Nephron (organoid): ENCODE measurements around the gene THSD8.

ENCODE experiments used
- H3K27ac Mint-ChIP-seq, 3 experiments: 2 replicates each; pipeline ENCODE4 v1.8.0; 2020; ENCODE audit warnings: mixed read lengths in 3 of 3, mild to moderate bottlenecking in 2 of 3, moderate library complexity in 1 of 3
- H3K27me3 Mint-ChIP-seq: 2 replicates; pipeline ENCODE4 v1.8.0; 2021; ENCODE audit warnings: low read depth, mild to moderate bottlenecking, moderate library complexity, mixed read lengths
- H3K36me3 Mint-ChIP-seq: 2 replicates; pipeline ENCODE4 v1.8.0; 2020; ENCODE audit warnings: low read depth, mixed read lengths
- H3K4me1 Mint-ChIP-seq: 2 replicates; pipeline ENCODE4 v1.8.0; 2020; ENCODE audit warnings: mixed read lengths
- H3K4me3 Mint-ChIP-seq, 3 experiments: 2 replicates each; pipeline ENCODE4 v1.8.0; 2020; ENCODE audit warnings: mild to moderate bottlenecking in 3 of 3, mixed read lengths in 3 of 3, moderate library complexity in 2 of 3
- H3K9me3 Mint-ChIP-seq: 2 replicates; pipeline ENCODE4 v1.8.0; 2020; ENCODE audit warnings: mixed read lengths
- TF ChIP-seq, protein P1 (sequence below), 3 experiments: fragments of 200-600 bp; sonication (generic); IDR thresholded peaks; one replicate each; pipeline ENCODE4 v1.5.0; 2021; ENCODE audit warnings: antibody characterized with exemption in 3 of 3; ENCODE audit not compliant: unreplicated experiment in 3 of 3

Gene THSD8

DNA sequence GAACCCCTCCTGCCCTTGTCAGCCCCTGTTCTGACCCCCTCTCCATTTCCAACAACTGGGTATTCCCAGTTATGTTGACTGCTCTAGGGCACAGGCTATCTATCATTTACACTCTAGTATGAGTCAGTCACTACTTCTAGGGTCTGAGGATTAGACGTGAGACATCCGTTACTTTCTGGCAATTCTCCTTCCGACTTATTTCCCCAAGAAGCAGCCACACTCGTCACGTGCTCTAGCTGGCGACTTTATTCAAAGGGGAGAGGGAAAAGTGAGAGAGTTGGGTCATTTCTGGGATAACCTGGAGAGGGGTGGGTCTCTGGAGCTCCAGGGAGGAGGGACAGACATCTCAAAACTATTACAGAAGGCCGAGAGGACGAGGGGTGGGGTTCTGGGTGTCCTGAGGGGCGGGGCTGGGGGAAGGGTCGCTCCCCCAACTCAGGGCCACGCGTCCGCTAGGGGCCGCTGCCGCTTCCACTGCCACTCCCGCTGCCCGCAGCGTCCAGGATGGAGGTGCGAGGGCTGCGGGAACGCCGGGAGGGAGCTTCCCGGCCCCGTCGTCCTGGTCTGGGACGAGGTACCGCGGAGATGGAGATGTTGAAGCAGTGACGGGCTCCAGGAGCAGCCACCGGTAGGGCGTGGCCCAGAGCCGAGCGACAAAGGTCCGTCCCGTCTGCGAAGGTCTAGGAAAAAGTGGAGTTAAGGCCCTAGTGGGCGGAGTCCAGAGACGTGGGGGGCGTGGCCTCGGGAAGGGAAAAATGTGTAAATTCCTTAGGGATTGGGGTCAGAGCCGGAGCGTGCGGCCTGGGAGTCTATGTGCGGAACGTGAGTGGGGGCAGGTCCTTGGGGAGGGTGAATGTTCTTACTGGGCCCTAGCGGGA, 23.6 kb downstream of the THSD8 start:
- TF ChIP-seq, protein P1, sequence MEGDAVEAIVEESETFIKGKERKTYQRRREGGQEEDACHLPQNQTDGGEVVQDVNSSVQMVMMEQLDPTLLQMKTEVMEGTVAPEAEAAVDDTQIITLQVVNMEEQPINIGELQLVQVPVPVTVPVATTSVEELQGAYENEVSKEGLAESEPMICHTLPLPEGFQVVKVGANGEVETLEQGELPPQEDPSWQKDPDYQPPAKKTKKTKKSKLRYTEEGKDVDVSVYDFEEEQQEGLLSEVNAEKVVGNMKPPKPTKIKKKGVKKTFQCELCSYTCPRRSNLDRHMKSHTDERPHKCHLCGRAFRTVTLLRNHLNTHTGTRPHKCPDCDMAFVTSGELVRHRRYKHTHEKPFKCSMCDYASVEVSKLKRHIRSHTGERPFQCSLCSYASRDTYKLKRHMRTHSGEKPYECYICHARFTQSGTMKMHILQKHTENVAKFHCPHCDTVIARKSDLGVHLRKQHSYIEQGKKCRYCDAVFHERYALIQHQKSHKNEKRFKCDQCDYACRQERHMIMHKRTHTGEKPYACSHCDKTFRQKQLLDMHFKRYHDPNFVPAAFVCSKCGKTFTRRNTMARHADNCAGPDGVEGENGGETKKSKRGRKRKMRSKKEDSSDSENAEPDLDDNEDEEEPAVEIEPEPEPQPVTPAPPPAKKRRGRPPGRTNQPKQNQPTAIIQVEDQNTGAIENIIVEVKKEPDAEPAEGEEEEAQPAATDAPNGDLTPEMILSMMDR (IDR thresholded peaks at IDR 0.05; ENCODE audit: unreplicated experiment in 3 of 3) = peak; percentile 25 to 57 (median 35)
- Mint-ChIP-seq H3K27ac (no peak overlapping the region), H3K9me3 (no peaks in the 10 kb centered on the region), H3K4me3 (peak overlapping the region in 1 of 3 experiments; percentile 43), H3K36me3 (no peaks in the 10 kb centered on the region), H3K4me1 (no peaks in the 10 kb centered on the region), H3K27me3 (peaks cover 58% of the 10 kb centered on the region)

DNA sequence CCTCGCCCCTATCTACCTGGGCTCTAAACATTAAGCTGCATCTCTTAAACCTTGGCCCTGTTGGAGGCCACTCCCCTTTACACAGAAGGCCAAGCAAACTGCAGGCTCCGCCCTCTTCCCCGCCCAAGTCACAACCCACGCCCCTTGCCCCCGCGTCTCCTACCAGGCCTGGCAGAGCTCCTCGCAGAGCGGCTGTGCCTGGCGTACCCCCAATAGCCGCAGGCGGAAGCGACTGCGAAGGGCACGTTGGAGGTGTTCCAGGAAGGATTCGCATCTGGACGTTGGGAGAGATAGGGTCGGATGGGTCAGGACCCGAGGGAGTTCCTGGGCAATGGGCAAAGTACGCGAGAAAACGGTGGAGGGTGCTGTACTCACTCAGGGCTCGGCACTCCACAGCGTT, 26.6 kb downstream of the THSD8 start:
- TF ChIP-seq, protein P1 (IDR thresholded peaks at IDR 0.05; ENCODE audit: unreplicated experiment in 3 of 3) = no peak
- H3K4me1 Mint-ChIP-seq = peaks cover 5% of the 10 kb centered on the region
- H3K27ac Mint-ChIP-seq = no peak overlapping the region
- H3K9me3 Mint-ChIP-seq = peaks cover 3% of the 10 kb centered on the region
- H3K36me3 Mint-ChIP-seq = no peaks in the 10 kb centered on the region
- no peak overlapping the region for H3K4me3 Mint-ChIP-seq
- peaks cover 88% of the 10 kb centered on the region for H3K27me3 Mint-ChIP-seq

DNA sequence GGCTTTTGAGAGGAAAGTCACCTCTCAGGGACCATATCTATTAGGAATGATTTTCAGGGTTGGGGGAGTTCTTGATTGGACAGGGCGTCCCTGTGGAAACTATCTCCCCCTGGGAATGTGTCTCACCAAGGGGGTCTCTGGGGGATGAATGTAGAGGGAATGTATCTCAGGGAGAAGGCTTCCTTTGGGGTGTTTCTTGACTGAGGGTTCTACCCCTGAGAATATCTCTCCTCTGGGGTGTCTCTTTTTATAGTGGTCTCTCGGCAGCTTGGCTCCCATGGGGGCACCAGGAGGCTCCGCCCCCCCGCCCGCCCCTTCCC, 31.5 kb downstream of the THSD8 start:
- H3K4me3 Mint-ChIP-seq = peak overlapping the region; percentile 45 to 73 (median 46)
- no peaks in the 10 kb centered on the region for H3K36me3 Mint-ChIP-seq
- peaks cover 5% of the 10 kb centered on the region for H3K9me3 Mint-ChIP-seq
- peaks cover 94% of the 10 kb centered on the region for H3K27me3 Mint-ChIP-seq
- TF ChIP-seq, protein P1 (IDR thresholded peaks at IDR 0.05; ENCODE audit: unreplicated experiment in 3 of 3) = no peak
- H3K27ac Mint-ChIP-seq = no peak overlapping the region
- peaks cover 20% of the 10 kb centered on the region for H3K4me1 Mint-ChIP-seq

DNA sequence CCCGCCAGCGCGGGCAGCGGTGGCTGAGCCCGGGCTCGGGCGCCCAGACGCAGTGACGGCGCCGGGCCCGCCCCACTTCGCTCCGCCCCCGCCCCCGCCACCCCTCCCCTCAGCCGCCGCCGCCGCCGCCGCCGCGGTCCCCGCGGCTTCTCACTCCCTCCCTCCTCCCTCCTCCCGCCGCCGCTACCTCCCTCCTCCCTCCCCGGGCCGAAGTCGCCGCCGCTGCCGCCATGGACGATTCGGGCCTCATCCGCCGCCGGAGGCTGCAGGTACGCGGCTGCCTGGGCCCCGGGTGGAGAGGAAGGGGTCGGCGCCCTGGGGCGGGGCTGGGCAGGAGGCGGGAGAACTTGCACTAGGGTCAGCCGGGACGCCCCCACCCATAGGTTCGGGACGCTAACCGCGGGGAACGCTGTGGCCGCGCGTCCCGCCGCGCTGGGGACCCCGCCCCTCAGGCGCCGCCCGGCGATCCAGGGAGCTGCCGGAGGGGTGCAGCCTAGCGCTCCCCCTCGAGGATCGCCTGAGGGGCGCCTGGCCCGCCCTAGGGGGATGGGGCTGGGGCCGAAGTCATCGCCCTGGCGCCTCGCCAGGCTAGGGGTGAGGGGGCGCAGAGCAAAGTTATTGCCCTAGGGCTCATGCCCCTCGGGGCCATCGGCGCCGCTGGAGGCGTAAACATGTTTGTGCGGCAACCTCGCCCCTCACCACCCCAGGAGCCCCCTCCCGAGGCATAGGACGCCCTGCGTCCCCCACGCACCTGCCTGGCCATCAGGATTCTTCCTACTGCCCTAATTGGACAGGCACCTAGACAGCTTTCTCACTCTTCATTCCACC, 32.1 kb downstream of the THSD8 start:
- TF ChIP-seq, protein P1 (IDR thresholded peaks at IDR 0.05; ENCODE audit: unreplicated experiment in 3 of 3) = no peak
- H3K27ac Mint-ChIP-seq = no peak overlapping the region
- H3K4me1 Mint-ChIP-seq = peaks cover 20% of the 10 kb centered on the region
- peak overlapping the region; percentile 53 to 66 (median 64) for H3K4me3 Mint-ChIP-seq
- H3K27me3 Mint-ChIP-seq = peaks cover 94% of the 10 kb centered on the region
- peaks cover 5% of the 10 kb centered on the region for H3K9me3 Mint-ChIP-seq
- H3K36me3 Mint-ChIP-seq = no peaks in the 10 kb centered on the region

DNA sequence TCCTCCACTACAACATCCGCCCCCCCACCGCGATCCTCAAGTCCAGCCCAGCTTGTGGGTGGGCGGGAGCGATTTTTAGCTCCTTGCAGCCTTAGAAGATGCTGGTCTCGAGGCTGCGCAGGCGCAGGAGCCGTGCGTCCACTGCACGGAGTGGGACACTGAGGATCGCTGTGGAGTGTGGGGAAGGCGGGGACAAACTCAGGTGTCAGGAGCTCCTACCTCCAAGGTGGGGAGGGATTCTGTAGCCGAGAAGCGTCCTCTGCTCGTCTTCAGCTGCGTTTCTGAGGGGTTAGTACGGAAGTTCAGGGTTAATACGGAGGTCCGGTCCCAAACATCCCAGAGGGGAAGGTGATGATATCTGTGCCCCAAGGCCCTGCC, 32.7 kb downstream of the THSD8 start, which contains the start of gene RTBDN:
RTBDN (minus strand) TSS at position 14 of the 378 bp plus-strand sequence. CDS start 4,600 bp downstream, outside the sequence.
- Mint-ChIP-seq H3K27me3 (peaks cover 94% of the 10 kb centered on the region), H3K9me3 (peaks cover 5% of the 10 kb centered on the region), H3K27ac (no peak within 1 kb of the TSS), H3K36me3 (no peaks in the 10 kb centered on the region), H3K4me1 (peaks cover 26% of the 10 kb centered on the region), H3K4me3 (peak within 1 kb of the TSS; percentile 53 to 73 (median 64))
- TF ChIP-seq, protein P1 (IDR thresholded peaks at IDR 0.05; ENCODE audit: unreplicated experiment in 3 of 3) = no peak
